Measurements from ENCODE around the gene TMPRSS2.

GRCh38 chr21:41419921-41420862 lies 87.8 kb downstream of the TMPRSS2 start:
- TF ChIP-seq CTCF (IDR thresholded peaks at IDR 0.05) (no peak), EZH2 (IDR thresholded peaks at IDR 0.05) (no peak)
